AG04449 (cell line): Measurements from ENCODE around the gene LRRN4CL.

Experiments
- CTCF ChIA-PET: fragments of 350-600 bp; formaldehyde crosslinking; extraction: SDS; loops from one replicate; lab custom pipeline; 2021; ENCODE audit warnings: antibody characterized with exemption; lab: Yijun Ruan, JAX
- POLR2A ChIA-PET: fragments of 400-600, 350-600 bp; formaldehyde crosslinking; extraction: SDS; loops from one replicate; lab custom pipeline; 2020; ENCODE audit warnings: antibody characterized with exemption, inconsistent platforms; lab: Yijun Ruan, JAX
- DNase-seq: peaks from one replicate; pipeline ENCODE4 v3.0.0-alpha.2; 2010; ENCODE audit warnings: low read depth, low spot score
- H3K4me3 ChIP-seq: 2 replicates; pipeline ENCODE4 v1.5.1; 2011; ENCODE audit warnings: low read depth, mild to moderate bottlenecking, control low read depth, low read length
- CTCF ChIP-seq: IDR thresholded peaks from one replicate; pipeline ENCODE4 v1.5.1; 2011; ENCODE audit warnings: mild to moderate bottlenecking, moderate library complexity, low read length, control low read depth, inconsistent platforms; ENCODE audit not compliant: insufficient read depth; ENCODE audit errors: missing control alignments

LRRN4CL gene

GRCh38 chr11:62667460-62667859 lies 21.9 kb downstream of the LRRN4CL start:
- no peak for TF ChIP-seq CTCF
- ChIA-PET CTCF (interaction anchor here (0.6 to 6.1 kb wide), 8 partner anchors 10 to 272 kb away, joined by 3 to 26 read pairs (median 6); no protein-coding TSS in a partner anchor), POLR2A (interaction anchor here (0.7 to 3.3 kb wide), 7 partner anchors 10 to 174 kb away, joined by 3 to 46 read pairs (median 5); partner anchors contain the start of genes EEF1G, GANAB, TEX54 and TUT1)
- no peak for DNase-seq
- no peak overlapping the region for H3K4me3 ChIP-seq

GRCh38 chr11:62666259-62666926 lies 22.9 kb downstream of the LRRN4CL start:
- POLR2A ChIA-PET, result interaction anchor here (0.7 to 3.3 kb wide), 17 partner anchors 9 to 271 kb away, joined by 3 to 58 read pairs (median 16); partner anchors contain the start of genes EEF1G, GANAB, INTS5 and LRRN4CL
- TF ChIP-seq CTCF, result no peak
- H3K4me3 ChIP-seq, result peak overlapping the region; percentile 92
- no peak for DNase-seq
- CTCF ChIA-PET, result interaction anchor here (1.5 to 6.1 kb wide), 2 partner anchors 28 to 119 kb away, joined by 8 to 26 read pairs; no protein-coding TSS in a partner anchor

GRCh38 chr11:62665599-62666258 lies 23.6 kb downstream of the LRRN4CL start:
- no peak for DNase-seq
- POLR2A ChIA-PET, result interaction anchor here (0.5 to 3.3 kb wide), 40 partner anchors 9 to 271 kb away, joined by 3 to 58 read pairs (median 8); partner anchors contain the start of genes B3GAT3, EEF1G, GANAB and HNRNPUL2
- peak overlapping the region; percentile 92 for H3K4me3 ChIP-seq
- no peak for TF ChIP-seq CTCF
- CTCF ChIA-PET, result interaction anchor here (0.7 to 6.1 kb wide), 11 partner anchors 12 to 271 kb away, joined by 3 to 26 read pairs (median 3); partner anchors contain the start of genes BSCL2, GNG3 and TUT1

GRCh38 chr11:62665075-62665598 lies 24.2 kb downstream of the LRRN4CL start, which contains the start of the genes C11orf98 and CSKMT:
Gene C11orf98 (minus strand): TSS chr11:62665210. CDS start chr11:62665169, 41 bp downstream.
Gene CSKMT (plus strand): TSS chr11:62665312. CDS start chr11:62665880, 568 bp downstream.
- TF ChIP-seq CTCF, result no peak
- CTCF ChIA-PET, result interaction anchor here (0.7 to 6.1 kb wide), 13 partner anchors 11 to 270 kb away, joined by 3 to 26 read pairs (median 3); partner anchors contain the start of genes BSCL2, GNG3 and TUT1
- H3K4me3 ChIP-seq, result peak within 1 kb of the TSS; percentile 92
- no peak for DNase-seq
- POLR2A ChIA-PET, result interaction anchor here (0.5 to 3.3 kb wide), 46 partner anchors 8 to 270 kb away, joined by 3 to 58 read pairs (median 6); partner anchors contain the start of genes B3GAT3, EEF1G, GANAB and HNRNPUL2

GRCh38 chr11:62664405-62665074 lies 24.8 kb downstream of the LRRN4CL start:
- CTCF ChIA-PET, result interaction anchor here (0.8 to 6.1 kb wide), 12 partner anchors 10 to 270 kb away, joined by 3 to 26 read pairs (median 3); partner anchors contain the start of genes BSCL2, GNG3 and TUT1
- no peak for TF ChIP-seq CTCF
- peak overlapping the region; percentile 92 for H3K4me3 ChIP-seq
- POLR2A ChIA-PET, result interaction anchor here (0.6 to 3.3 kb wide), 41 partner anchors 7 to 270 kb away, joined by 3 to 58 read pairs (median 8); partner anchors contain the start of genes B3GAT3, EEF1G, GANAB and HNRNPUL2
- no peak for DNase-seq
